HFF-Myc (cell line): ENCODE results near the gene CDK5RAP2.

Experiments
- DNase-seq: peaks from one replicate; pipeline ENCODE4 v3.0.0-alpha.2; 2011; ENCODE audit warnings: low read depth; ENCODE audit errors: extremely low read depth
- H3K4me3 ChIP-seq: replicated peaks from 2 replicates; pipeline ENCODE4 v1.5.1; 2011; ENCODE audit warnings: low read depth, mild to moderate bottlenecking, control low read depth, low read length
- TF ChIP-seq, protein P1 (sequence below): IDR thresholded peaks from 2 replicates; pipeline ENCODE4 v1.5.1; 2012; ENCODE audit warnings: mild to moderate bottlenecking, low read depth, low read length, control low read depth; ENCODE audit errors: missing control alignments

CDK5RAP2 gene

GRCh38 chr9:120609636-120610035 is 29.7 kb upstream of the CDK5RAP2 start:
- DNase-seq, result no peak
- no peak overlapping the region for H3K4me3 ChIP-seq
- TF ChIP-seq, protein P1, sequence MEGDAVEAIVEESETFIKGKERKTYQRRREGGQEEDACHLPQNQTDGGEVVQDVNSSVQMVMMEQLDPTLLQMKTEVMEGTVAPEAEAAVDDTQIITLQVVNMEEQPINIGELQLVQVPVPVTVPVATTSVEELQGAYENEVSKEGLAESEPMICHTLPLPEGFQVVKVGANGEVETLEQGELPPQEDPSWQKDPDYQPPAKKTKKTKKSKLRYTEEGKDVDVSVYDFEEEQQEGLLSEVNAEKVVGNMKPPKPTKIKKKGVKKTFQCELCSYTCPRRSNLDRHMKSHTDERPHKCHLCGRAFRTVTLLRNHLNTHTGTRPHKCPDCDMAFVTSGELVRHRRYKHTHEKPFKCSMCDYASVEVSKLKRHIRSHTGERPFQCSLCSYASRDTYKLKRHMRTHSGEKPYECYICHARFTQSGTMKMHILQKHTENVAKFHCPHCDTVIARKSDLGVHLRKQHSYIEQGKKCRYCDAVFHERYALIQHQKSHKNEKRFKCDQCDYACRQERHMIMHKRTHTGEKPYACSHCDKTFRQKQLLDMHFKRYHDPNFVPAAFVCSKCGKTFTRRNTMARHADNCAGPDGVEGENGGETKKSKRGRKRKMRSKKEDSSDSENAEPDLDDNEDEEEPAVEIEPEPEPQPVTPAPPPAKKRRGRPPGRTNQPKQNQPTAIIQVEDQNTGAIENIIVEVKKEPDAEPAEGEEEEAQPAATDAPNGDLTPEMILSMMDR, result no peak

- no peak overlapping the region for H3K4me3 ChIP-seq
- no peak for DNase-seq
- TF ChIP-seq, protein P1, result no peak
Observed at GRCh38 chr9:120608421-120608820, 28.5 kb upstream of the CDK5RAP2 start.

DNA sequence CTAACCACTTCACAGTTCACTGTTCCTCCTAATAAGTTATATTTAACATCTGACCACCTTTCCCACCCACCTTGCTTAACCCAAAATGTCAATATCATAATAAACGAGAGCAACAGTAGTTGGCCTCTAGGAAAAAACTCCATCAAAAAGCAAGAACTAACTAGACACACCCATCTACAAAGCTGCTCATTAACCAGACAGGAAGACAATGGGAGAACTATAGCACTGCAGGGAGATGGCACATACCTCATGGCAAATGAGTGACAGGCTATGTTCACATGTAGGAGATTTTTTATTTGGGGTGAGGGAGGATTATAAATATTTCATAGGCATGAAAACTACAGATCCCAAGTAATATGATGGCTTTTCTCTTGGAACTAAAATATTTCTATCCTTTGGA is 23.6 kb upstream of the CDK5RAP2 start:
- DNase-seq, result no peak
- no peak overlapping the region for H3K4me3 ChIP-seq
- TF ChIP-seq, protein P1, result no peak

GRCh38 chr9:120603010-120603409 is 23.0 kb upstream of the CDK5RAP2 start:
- no peak overlapping the region for H3K4me3 ChIP-seq
- TF ChIP-seq, protein P1, result no peak
- no peak for DNase-seq

DNA sequence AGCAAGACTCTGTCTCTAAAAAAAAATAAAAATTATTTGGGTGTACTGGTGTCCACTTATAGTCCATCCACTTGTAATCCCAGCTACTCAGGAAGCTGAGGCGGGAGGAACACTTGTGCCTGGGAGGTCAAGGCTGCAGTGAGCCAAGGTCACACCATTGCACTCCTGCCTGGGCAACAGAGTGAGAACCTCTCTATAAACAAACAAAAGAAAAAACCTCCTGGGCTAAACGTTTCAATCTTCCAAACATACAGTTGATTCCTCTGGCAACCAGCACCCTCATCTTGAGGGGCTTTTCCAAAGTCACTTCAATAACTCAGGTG is 13.9 kb upstream of the CDK5RAP2 start:
- no peak overlapping the region for H3K4me3 ChIP-seq
- no peak for DNase-seq
- TF ChIP-seq, protein P1, result no peak

DNA sequence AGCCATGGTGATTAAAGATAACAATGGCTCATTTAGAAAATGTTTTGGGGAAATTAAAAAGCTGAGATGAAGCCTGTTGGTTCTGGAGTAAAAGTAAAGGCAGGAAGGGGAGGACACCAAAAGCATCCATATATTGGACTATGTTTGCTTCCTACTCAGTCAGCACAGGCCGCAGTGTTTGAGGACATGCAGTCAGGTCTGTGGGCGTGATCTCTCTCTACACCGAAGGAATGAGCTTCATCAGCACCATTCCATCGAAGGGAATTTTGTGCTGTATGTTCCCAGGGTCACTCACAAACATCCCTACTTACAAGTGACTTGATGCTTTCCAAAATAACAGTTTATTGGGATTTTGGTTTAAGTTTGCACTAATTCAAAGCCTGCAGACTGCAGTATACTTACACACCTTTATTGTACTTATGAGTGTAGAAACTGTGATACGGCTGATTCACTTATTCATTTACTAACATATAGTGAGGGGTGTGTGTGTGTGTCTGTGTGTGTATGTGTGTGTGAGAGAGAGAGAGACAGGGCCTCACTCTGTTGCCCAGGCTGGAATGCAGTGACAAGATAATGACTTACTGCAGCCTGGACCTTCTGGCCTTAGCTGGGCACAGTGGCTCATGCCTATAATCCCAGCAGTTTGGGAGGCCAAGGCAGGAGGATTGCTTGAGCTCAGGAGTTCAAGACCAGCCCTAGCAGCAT is 13.4 kb upstream of the CDK5RAP2 start:
- H3K4me3 ChIP-seq, result no peak overlapping the region
- TF ChIP-seq, protein P1, result no peak
- DNase-seq, result no peak

DNA sequence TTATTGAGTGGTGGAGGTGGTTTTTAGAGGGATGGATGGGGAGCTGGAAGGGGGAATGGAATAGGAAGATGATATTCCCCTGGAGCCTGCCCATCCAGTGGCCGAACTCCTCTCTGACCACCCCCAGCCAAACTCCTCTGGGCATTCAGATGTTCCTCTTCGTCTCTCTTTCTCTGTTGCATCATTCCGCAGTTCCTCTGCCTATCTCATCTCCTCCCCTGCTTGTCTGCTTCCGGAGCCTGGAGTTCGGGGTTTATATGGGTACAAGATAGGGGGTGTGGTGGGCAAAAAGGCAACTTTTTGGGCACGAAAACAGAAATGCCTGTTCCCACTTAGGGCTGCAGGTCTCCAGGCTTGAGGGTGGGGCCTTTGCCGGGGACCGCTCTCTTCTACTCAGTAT is 12.2 kb upstream of the CDK5RAP2 start:
- TF ChIP-seq, protein P1, result no peak
- no peak overlapping the region for H3K4me3 ChIP-seq
- DNase-seq, result no peak
